LNCAP (cell line): ENCODE results near the gene KPNB1.

Experiments
- TF ChIP-seq, protein P1 (sequence below): fragments of 450-650 bp; IDR thresholded peaks from 2 replicates; pipeline ENCODE4 v1.5.1; 2017; ENCODE audit warnings: mild to moderate bottlenecking

KPNB1 gene

DNA sequence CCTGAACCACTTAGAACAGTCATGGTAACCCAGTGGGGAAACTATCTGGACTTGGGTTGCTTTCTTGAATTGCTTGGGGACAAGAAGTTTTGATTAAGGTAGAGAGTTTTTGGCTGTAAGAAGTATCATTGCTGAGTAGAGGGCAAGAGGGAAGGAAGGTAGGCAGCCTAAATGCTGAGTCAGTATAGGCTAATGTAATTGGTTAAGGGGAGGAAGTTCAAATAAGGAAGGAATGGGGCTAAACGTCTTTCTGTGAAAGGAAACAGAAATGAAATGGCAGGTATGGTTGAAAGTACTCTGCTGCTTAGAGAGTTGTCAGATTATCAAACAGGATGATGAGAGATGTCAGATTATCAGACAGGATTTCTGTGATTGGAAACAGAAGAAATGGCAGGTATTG, 20.3 kb downstream of the KPNB1 start:
- TF ChIP-seq, protein P1, sequence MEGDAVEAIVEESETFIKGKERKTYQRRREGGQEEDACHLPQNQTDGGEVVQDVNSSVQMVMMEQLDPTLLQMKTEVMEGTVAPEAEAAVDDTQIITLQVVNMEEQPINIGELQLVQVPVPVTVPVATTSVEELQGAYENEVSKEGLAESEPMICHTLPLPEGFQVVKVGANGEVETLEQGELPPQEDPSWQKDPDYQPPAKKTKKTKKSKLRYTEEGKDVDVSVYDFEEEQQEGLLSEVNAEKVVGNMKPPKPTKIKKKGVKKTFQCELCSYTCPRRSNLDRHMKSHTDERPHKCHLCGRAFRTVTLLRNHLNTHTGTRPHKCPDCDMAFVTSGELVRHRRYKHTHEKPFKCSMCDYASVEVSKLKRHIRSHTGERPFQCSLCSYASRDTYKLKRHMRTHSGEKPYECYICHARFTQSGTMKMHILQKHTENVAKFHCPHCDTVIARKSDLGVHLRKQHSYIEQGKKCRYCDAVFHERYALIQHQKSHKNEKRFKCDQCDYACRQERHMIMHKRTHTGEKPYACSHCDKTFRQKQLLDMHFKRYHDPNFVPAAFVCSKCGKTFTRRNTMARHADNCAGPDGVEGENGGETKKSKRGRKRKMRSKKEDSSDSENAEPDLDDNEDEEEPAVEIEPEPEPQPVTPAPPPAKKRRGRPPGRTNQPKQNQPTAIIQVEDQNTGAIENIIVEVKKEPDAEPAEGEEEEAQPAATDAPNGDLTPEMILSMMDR = no peak

DNA sequence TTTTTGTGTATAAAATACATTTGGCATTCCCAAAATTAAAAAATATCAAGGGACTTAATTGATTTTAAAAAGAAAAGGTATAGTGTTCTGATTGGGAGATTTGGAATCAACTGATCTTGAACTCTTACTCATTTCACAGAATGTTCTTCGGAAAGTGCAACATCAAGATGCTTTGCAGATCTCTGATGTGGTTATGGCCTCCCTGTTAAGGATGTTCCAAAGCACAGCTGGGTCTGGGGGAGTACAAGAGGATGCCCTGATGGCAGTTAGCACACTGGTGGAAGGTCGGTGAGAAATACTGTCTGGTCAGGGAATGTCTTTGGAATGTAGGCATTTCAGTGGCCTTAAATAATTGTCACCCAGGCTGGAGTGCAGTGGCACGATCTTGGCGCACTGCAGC, 24.8 kb downstream of the KPNB1 start:
- TF ChIP-seq, protein P1 = no peak

DNA sequence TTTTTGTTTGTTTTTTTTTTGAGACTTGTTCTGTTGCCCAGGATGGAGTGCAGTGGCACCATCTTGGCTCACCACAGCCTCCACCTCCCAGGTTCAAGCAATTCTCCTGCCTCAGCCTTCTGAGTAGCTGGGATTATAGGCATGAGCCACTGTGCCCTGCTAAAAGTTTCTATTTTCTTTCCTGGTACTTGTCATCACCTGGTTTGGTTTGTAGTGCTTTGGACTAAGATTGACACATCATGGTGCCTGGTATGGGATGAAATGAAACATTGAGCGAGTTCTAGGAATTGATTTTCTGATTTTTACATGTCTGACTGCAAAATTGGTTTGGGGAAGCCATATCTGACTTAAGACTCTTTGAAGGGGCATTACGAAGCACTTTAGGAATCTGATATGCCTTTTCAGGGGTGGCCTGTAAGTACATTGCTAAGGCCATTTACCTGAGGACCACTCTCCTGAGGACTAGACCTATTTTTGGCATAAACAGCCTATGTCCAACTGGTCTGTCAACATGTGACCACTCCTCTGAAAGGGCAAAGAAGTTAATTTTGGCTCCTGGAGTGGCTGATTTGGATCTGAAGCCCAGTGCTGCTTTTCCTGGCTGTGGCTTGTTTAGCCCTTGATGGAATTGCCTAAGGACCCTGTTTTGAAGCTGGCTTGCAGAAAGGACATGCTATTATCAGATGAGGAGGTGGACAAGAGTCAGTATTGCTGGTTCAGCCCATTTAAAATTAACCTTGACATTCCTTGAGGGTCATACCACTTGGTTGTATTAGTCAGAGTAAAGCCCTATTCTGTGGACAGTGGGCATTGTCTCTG, 25.9 kb downstream of the KPNB1 start:
- TF ChIP-seq, protein P1 = no peak

DNA sequence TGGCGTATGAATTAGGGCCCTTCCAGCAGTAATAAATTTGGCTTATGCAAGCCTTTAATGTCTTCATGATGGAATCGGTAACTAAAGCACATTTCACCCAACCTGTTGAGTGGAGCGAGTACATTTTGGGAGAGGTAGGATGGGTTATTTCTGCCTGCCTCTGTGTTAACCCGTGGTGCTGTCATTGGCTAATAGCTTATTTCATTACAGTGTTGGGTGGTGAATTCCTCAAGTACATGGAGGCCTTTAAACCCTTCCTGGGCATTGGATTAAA, 26.4 kb downstream of the KPNB1 start:
- TF ChIP-seq, protein P1 = no peak

DNA sequence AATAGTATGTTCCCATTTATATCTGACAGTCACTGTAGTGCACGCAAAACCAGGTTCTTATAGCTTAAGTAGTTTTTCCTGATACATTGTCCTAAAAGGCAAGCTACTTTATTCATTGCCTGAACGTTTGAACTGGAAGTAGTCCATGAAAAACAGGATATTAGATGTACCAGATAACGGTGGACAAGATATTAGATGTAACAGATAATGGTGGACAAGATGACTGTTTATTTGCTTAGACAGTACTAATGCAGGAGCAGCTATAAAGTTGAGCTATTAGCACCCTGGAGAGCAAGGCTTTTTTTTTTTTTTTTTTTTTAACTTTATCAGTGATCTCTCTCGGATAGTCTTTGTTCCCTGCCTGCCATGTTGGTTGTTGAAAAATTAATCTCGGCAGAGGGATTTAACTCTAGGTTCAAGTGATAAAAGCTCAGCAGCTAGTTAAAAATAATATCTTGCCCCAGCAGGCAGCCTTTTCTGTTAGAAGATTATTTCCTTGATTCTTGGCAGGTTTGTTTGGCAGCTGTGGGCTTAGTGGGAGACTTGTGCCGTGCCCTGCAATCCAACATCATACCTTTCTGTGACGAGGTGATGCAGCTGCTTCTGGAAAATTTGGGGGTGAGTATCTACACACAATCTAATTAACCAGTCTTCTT, 26.9 kb downstream of the KPNB1 start:
- TF ChIP-seq, protein P1 = no peak

GRCh38 chr17:47678196-47678595, 28.5 kb downstream of the KPNB1 start:
- TF ChIP-seq, protein P1 = no peak

DNA sequence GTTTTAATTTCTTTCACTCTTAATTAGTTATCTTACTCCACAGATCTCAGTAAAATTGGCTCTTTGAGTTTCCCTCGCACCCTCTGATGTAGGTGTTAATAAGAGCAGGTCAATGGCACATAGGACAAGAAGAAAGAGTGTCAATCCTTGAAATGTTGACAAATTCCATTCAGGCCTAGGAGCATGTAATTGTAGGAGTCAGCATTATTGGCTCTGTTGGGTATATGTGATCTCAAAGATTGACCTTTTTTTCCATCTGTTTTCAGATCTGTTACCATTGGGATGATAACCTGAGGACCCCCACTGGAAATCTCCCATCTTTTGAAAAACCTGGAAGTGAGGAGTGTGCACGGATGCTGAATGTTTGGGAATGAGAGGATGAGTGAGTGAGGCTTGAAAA, 32.4 kb downstream of the KPNB1 start:
- TF ChIP-seq, protein P1 = no peak
